Stimulated activated CD8-positive, alpha-beta memory T cell treated with anti-CD3 and anti-CD28 coated beads, Interleukin-15, amount 100 ng/mL, for 1 hour (primary cell): ENCODE results near the gene INPP5E.
"Not testable (repeated sequence)": the region's sequence is repeated elsewhere in the genome, so short reads cannot be mapped to it uniquely, and the experiment has no call there.

ENCODE experiments used
- DNase-seq: peaks from one replicate; pipeline ENCODE4 v3.0.0-alpha.2; 2020; ENCODE audit warnings: low read depth

INPP5E gene

DNA sequence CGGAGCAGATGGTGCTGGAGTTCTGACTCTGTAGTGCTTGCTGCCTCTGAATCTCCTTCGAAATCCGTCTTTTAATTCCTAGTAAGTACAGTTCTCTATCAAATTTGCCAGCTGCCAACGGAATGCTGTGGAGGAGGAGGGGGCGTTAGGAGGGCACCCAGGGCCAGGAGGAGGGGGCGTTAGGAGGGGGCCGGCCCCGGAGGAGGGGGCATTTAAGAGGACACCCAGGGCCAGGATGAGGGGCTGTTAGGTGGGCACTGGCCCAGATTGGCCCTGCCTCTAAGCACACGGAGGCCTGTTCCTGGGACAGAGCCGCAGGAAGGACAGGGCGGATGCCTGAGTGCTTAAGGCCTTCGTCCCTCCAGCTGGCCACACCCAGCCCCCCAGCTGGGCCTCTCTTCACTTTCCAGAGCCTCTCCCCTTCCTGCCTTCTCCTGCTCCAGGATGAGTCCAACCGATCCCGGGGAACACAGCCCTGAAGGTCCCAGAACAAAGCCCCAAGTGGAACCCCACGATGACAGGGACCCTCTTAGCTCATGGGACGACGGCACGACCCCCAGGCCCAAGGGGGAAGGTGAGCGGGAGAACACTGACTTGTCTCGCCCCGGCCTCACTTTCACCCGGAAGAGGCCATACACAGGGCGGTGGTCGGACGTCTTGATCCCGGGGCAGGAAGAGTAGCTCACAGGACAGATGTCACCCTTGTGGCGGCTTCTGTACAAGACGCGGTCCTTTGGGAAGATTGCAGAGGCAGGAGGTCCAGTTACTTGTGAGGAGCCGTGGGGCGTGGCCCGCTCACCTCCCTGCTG, 9.8 kb downstream of the INPP5E start:
- DNase-seq = no peak

DNA sequence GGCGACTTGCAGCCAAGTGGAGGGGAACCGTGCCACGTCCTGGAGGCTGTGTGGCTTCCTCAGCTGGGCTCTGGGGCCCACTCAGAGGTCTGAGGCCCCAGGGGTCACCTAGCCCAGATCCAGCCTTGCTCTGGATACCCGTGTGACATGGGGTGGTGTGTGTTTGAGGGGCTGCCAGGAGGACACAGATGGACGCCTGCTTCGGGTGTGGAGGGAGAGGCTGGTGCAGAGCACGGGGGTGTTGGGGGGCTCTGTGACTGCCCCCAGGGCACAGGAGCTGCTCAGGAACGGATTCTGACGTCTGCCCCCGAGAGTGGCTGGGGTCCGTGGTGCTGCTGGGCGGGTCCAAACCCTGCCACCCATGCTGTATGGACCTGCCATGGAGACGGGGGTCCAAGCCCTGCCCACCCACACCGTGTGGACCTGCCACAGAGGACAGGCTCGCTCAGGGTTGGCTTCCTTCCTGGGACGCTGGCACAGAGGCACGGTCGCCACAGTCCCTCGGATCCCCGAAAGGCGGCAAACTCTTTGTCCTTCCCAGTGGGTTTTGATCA, 10.5 kb downstream of the INPP5E start:
- no peak for DNase-seq

DNA sequence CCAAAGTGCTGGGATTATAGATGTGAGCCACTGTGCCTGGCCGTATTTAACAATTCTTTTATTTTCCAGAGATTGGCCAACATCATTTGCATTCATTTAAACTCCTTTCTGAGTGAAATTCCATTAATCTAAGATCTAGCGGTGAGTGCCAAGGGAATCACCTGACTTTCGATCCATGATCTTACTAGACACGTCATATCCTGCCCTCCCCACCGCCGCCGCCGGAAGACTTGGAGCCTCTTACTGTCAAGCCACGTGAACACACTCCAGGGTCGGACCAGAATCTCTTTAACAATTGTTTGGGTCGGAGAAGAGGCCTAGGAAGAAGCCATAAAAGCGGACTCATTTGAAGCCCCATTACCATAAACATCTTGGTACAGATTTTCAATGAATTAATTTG, 12.9 kb downstream of the INPP5E start:
- no peak for DNase-seq

DNA sequence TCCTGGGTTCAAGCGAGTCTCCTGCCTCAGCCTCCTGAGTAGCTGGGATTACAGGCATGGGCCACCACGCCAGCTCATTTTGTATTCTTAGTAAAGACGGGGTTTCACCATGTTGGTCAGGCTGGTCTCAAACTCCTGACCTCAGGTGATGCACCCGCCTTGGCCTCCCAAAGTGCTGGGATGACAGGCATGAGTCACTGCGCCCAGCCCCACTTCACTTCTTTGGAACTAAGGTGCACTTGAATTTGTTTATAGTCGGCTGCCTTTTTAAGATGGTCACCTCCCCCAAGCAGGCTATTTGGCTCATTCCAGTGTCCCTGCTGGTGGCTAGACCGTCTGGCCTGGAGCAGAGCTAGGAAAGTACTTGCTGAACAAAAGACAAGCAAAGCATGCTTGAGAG, 14.3 kb downstream of the INPP5E start:
- DNase-seq = not testable (repeated sequence)

DNA sequence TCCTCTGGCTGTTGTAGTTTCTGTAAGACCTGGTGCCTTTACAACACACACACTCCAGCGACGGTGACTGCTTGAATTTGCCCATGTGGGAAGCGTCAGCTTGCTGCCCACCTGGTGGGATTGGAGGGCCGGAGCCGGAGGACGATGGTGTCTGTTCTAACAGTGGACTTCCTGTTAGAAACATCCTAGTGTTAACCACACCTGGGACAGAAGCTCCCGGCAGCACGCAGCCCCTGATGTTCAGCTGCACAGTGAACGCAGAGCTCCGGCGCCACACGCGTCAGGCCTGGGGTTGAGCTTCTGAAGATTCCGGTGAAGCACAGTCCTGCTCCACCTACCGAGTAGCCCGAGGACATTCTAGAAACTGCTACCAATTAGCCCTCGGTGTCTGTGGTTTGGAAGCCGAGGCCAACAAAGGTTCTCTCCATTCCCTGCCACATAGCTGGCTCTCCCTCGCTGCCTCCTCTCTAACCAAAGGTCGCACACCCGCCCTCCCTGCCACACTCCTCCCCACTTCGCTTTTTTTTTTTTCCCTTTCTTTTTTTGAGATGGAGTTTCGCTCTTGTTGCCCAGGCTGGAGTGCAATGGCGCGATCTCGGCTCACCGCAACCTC, 14.8 kb downstream of the INPP5E start:
- no peak for DNase-seq

DNA sequence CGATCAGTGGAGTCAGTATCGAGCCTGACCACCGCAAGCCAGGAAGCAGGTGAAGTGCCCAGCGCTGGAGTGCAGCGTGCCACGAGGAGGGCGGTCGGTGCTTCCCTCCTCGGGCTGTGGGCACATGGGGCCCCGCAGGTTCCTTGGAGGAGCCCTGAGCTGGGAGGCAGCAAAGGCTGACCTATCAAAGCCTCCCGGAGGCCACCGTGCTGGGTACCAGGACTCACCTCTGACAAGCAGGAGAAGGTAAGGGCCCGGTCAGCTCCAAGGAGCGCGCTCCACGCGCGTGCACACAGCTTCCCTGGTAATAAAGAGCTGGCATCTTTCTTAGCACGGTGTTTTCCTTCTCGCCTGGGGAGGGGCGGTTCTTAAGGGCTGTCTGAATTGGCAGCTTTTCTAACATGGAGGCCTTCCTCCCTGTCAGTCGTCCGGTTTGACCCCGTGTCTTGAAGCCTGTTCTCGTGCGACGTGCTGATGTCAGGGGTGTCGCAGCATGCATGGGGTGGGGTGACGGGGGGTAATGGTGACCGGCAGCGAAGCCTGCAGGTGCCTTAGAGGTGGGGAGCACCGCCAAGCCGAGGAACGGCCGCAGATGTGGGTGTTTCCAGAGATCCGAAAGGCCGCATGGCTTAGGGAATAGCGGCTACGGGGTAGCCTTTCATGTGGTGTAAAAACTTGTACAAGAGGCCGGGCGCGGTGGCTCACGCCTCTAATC, 16.1 kb downstream of the INPP5E start:
- no peak for DNase-seq

DNA sequence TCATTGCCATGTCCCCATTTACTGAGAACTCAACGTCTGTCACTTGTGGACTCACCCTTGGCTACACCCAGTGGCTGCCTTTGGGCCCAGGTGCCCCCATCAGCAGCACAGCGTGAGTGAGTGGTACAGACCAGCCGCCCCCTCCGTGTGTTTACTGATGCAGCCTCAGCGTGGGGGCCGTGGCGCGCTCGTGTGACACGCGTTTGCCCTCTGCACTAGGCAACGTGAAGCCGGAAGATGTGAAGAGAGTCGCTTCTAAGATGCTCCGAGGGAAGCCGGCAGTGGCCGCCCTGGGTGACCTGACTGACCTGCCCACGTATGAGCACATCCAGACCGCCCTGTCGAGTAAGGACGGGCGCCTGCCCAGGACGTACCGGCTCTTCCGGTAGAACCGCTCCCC, 16.8 kb downstream of the INPP5E start:
- no peak for DNase-seq

DNA sequence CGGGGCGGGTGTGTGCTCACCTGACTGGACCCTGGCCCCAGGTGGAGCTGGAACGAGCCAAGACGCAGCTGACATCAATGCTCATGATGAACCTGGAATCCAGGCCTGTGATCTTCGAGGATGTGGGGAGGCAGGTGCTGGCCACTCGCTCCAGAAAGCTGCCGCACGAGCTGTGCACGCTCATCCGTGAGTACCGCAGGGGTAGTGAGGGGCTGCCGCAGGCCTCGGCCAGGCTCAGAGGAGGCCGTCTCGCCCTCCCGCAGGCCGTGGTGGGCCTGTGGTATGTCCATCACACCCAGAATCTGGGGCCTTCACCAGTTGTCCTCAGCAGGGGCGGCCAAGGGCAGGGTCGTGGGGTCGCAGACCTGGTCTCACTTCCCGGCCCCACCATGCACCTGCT, 17.9 kb downstream of the INPP5E start:
- no peak for DNase-seq

DNA sequence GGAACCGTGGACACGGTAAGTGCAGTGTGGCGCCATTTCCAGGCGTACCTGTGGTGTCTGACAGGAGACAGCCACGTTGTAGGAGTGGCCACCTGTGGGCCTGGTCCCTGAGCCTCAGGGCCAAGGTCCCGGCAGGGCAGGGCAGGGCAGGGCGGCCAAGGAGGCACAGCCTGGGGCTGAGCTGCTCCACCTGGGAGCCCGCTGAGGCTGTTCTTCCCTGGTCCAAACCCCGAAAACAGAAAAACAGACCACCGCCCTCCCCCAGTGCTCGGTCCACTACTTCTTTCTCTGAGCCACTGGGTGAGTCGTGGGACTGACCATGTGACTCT, 20.6 kb downstream of the INPP5E start:
- no peak for DNase-seq

DNA sequence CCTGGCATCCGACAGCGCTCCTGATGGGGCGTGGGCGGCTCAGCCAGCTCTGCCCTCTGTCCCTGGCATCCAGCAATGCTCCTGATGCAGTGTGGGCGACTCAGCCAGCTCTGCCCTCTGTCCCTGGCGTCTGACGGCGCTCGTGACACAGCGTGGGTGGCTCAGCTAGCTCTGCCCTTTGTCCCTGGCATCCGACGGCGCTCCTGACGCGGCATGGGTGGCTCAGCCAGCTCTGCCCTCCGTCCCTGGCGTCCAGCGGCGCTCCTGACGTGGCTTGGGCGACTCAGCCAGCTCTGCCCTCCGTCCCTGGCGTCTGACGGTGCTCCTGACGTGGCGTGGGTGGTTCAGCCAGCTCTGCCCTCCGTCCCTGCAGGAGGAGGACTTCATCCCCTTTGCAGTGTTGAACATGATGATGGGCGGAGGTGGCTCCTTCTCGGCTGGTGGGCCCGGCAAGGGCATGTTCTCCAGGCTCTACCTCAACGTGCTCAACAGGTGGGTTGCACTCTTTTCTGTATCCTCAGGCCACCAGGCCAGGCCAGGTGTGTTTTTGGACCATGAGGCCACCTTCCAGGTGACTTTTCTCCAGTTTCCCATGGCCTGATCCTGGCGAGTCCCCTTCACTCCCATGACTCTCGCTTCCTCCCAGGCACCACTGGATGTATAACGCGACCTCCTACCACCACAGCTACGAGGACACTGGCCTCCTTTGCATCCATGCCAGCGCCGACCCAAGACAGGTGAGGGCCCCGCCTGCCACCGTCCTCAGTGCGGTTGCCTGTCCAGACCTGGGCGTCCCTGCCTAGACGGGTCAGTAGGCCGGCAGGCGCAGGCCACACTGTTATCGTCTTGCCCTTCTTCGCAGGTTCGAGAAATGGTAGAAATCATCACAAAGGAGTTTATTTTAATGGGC, 21.2 kb downstream of the INPP5E start:
- no peak for DNase-seq

DNA sequence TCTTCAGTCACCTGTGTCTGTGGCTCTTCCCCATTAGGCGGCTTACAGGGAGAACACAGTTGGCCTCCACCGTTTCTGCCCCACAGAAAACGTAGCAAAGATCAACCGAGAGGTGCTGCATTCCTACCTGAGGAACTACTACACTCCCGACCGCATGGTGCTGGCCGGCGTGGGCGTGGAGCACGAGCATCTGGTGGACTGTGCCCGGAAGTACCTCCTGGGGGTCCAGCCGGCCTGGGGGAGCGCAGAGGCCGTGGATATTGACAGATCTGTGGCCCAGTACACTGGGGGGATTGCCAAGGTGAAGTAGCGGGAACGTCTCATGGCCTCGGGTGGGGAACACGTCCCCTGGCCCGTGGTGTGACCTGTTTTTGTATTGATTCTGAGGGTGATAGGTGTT, 22.7 kb downstream of the INPP5E start:
- DNase-seq = no peak

DNA sequence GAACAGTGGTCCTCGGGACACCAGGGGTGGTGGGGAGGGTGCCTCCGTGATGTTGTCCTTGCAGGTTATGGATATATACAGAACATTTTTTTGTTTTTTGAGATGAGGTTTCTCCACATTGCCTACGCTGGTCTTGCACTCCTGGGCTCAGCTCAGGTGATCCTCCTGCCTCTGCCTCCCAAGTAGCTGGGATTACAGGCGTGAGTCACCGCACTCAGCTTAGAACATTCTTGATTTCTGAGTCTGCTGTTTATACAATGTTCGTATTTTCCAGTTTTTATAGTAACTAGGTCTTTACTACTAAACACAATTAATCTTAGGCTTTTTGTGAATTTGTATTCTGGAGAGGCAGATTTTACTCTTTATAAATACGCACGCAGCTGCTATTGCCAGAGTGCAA, 23.2 kb downstream of the INPP5E start:
- no peak for DNase-seq

DNA sequence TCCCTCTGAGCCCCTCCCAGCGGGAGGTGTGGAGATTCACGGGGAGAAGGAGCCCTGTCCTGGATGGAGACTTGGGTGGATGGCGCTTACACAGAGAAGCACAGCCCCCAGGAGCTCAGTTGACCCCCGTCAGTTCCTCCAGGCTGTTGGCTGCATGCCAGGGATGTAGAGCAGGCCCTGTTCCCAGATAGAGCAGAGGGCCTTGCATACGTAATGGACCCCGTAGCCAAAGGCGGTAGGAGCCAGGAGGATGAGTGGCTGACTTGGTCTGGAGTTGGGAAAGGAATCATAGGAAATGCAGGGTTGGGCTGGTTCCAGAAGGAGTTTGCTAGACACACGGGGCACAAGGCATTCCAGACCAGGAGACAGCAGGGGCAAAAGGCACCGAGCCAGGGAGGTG, 26.7 kb downstream of the INPP5E start:
- DNase-seq = no peak

DNA sequence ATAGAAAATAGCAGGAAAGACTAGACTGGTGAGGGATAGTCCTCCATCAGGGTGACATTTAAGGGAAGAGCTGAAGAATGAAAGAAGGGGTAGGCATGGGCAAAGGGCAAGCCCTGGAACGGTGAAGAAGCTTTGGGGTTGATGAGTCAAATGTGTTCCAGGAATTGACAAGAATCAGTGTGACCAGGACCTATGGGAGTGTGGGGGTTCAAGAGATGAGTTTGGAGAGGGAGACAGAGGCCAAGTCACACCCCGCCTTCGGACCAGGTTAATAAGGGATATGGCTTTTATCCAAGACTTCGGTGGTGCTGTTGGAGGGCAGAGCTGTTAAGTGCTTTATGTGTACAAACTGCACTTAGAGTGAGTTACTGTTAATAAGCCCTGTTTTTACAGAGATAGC, 28.3 kb downstream of the INPP5E start:
- no peak for DNase-seq

DNA sequence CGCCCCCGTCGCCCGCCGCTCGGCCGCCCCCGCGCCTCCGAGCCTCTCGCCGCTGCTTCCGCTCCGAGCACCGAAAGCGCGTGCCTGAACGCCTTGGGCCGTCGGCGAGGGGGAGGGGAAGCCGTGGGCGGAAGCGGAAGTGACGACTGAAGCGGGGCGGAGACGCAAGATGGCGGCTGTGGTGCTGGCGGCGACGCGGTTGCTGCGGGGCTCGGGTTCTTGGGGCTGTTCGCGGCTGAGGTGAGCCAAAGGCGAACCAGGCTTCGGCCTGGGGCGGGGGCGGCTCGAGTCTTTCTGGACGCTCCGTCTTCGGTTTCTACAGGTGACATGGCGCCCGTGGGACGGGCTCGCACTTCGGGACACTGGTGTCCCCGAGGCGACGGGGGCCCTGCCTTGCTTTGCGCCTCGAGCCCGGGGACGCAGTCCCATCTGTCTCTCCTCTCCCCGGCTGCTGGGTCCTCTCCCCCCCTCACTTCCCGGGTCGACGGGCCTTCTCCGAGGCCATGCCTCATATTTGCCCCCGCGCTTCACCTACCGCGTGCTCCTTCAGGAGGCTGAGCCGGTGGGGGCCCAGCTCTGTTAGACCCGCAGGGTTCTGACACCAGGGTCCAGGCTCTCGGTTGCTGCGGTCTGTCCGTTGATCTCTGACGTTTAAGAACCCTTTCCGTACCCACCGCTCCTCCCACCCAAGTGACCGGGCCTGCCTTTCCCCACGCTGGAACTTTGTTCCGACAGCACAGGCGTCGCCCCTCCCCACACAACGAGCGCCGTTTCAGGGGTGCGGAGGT, 29.0 kb downstream of the INPP5E start, which contains the start of the genes ENTR1 and PMPCA:
TSS of gene ENTR1 (minus strand) at position 115 of the 788 bp plus-strand sequence. CDS start 217 bp downstream, outside the sequence.
TSS of gene PMPCA (plus strand) at position 159 of the 788 bp plus-strand sequence. CDS start at position 170, 11 bp downstream.
- peak; percentile 95 for DNase-seq

DNA sequence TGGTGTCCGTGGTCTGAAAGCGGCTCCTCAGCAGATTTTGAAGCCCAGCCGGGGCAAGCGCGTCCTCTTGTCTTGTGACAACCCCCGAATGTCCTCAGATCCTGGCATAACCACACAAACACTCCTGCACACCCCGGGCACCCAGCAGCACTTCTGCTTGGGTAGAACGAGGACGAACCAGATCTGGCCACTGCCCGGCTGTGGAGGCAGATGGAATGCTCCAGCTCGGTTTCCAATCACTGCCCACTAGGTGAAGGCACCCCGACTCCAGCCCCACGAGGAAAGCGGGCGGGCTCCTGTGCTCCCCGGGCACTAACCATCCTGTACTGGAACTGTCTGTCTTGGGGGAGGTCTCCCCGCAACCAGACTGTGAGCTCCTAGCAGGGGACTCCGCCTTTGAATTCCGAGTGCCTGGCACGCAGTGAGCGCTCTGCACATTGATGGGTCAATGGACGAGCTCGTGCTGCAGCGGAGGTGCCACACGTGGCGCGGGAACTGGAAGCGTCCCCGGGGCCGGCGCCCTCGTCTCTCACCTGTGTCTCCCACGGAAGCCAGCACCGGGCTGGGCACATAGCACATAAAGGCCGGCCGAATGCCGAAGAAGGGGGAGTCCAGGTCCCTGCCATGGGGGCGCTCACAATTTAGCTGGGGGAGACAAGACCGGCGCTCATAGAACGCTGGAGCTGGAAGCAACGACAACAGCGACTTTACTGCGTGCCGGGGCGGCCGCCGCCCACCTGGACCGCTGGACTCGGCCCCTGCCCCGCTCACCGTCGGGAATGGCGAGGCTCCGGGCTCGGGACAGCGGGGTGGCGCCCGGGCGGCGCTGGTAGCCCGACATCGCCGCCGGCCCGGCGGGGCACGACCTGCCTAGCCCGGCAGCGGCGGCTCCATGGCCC, 29.8 kb downstream of the INPP5E start:
- no peak for DNase-seq

DNA sequence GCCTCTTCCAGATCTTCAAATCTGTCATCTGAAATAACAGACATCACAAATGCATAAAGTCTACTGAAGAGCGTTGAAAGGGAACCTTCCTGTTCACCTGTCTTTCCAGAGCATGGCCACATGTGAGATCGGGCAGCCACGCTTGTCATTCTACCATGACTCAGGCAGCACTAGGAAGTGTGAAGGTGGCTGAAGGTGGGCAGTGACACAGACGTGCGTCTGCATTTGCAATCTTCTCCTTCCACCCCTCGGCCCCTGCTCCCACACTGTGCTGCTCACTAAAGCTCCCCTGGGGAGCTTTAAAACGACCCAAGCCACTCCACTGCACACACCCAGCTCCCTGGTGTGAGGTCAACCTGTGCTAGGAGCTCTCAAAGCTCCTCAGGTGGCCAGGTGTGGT, 31.7 kb downstream of the INPP5E start:
- DNase-seq = no peak

DNA sequence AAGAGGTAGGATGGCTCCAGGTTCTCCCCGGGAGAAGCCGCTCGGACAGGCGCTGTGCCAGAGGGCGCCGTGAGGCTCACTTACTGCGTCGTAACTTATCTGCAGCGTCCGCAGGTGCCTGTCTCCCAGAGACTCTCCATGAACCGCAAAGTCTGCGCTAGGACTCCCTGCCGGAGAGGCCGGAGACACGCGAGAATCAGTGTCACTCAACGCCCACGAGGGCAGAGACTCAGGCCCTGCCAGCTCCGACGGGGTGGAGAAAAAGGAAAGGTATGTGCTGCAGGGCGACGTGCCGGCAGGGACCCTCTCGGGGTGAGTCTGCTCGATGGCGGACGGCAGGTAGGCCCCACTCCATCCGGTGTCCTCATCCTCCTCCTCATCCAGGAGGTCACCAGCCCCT, 32.6 kb downstream of the INPP5E start:
- not testable (repeated sequence) for DNase-seq

DNA sequence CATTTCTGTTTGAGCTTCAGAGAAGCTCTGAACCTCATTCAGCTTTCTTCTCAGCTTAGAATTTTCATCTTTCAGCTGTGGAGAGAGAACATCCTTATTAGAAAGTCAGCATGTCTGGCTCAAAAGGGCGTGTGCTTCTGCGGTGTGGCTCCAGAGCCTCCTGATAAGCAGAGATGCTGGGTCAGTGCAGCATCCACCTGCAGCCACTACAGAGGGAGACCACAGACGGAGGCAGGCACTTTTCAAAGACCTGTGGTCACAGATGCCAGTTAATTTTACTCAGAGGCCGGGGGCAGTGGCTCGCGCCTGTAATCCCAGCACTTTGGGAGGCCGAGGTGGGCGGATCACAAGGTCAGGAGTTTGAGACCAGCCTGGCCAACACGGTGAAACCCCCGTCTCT, 33.7 kb downstream of the INPP5E start:
- DNase-seq = not testable (repeated sequence)

DNA sequence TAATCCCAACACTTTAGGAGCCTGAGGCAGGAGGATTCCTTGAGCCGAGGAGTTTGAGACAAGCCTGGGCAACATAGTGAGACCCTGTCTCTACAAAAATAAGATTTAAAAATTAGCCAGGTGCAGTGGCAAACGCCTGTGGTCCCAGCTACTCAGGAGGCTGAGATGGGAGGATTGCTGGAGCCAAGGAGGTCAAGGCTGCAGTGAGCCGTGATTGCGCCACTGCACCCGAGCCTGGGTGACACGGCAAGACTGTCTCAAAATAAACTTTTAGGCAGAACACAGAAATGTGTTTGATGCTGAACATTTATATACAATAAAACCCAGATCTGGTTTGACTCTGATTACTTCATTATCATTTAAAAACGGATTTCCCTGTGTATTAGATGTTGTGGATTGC, 34.2 kb downstream of the INPP5E start:
- DNase-seq = no peak
